Measurements from ENCODE around the gene ATG101.

DNA sequence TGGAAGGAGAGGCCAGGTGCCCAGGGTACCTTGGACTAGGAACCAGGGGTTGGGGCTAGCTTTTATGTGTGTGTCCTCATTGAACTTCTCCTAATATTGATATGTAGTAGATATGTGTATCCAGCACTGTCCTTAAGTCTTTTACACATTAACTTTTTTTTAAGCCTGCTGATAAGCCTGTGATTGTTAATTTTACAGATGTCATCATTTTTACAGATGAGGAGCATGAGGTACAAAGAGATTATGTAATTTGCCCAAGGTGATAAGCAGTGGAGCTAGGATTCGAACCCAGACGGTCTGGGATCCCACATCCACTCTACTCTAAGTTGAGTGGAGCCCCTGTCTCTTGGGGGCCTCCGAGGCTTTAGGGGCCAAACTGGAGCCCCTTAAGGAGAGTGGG lies 28.7 kb upstream of the ATG101 start:
- TF ChIP-seq, protein P1, sequence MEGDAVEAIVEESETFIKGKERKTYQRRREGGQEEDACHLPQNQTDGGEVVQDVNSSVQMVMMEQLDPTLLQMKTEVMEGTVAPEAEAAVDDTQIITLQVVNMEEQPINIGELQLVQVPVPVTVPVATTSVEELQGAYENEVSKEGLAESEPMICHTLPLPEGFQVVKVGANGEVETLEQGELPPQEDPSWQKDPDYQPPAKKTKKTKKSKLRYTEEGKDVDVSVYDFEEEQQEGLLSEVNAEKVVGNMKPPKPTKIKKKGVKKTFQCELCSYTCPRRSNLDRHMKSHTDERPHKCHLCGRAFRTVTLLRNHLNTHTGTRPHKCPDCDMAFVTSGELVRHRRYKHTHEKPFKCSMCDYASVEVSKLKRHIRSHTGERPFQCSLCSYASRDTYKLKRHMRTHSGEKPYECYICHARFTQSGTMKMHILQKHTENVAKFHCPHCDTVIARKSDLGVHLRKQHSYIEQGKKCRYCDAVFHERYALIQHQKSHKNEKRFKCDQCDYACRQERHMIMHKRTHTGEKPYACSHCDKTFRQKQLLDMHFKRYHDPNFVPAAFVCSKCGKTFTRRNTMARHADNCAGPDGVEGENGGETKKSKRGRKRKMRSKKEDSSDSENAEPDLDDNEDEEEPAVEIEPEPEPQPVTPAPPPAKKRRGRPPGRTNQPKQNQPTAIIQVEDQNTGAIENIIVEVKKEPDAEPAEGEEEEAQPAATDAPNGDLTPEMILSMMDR (IDR thresholded peaks at IDR 0.05) = no peak
- no peak for TF ChIP-seq POLR2A (IDR thresholded peaks at IDR 0.05)

All from uterus (tissue), 2 donors.